ENCODE measurements around the gene GRID1. TPM values are rescaled to one million over a fixed set of nuclear protein-coding genes. Genes with fewer than 3 reads are reported as not detected.

GRID1 gene
- total RNA-seq, 1 experiment from 2014 or later = 0.37 TPM

DNA sequence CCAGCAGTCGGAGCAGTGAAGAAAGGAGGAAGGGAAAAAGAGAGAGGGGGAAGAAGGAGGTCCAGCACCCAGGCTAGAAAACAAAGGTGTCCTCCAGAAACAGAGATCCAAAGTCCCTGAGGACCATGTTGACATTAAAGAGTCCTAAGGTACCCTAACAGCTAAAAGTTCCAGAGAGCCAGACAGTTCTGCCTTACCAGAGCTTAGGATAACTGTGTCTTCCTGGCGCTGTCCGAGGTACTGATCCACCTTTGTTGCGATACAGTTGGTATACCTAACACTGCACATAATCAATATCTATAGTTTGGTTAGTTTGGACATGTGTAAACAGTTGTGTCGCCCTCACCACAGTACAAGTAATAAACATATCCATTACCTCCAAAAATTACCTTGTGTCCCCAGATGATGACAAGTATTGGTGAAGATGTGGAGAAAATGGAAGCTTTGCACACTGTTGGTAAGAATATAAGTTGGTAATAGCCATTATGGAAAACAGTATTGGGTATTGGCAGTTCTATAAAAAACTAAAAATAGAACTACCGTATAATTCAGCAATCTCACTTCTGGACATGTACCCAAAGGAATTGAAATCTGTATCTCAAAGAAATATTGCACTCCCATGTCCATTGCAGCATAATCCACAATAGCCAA is 59.8 kb downstream of the GRID1 start (continued):
- TF ChIP-seq, protein P1, sequence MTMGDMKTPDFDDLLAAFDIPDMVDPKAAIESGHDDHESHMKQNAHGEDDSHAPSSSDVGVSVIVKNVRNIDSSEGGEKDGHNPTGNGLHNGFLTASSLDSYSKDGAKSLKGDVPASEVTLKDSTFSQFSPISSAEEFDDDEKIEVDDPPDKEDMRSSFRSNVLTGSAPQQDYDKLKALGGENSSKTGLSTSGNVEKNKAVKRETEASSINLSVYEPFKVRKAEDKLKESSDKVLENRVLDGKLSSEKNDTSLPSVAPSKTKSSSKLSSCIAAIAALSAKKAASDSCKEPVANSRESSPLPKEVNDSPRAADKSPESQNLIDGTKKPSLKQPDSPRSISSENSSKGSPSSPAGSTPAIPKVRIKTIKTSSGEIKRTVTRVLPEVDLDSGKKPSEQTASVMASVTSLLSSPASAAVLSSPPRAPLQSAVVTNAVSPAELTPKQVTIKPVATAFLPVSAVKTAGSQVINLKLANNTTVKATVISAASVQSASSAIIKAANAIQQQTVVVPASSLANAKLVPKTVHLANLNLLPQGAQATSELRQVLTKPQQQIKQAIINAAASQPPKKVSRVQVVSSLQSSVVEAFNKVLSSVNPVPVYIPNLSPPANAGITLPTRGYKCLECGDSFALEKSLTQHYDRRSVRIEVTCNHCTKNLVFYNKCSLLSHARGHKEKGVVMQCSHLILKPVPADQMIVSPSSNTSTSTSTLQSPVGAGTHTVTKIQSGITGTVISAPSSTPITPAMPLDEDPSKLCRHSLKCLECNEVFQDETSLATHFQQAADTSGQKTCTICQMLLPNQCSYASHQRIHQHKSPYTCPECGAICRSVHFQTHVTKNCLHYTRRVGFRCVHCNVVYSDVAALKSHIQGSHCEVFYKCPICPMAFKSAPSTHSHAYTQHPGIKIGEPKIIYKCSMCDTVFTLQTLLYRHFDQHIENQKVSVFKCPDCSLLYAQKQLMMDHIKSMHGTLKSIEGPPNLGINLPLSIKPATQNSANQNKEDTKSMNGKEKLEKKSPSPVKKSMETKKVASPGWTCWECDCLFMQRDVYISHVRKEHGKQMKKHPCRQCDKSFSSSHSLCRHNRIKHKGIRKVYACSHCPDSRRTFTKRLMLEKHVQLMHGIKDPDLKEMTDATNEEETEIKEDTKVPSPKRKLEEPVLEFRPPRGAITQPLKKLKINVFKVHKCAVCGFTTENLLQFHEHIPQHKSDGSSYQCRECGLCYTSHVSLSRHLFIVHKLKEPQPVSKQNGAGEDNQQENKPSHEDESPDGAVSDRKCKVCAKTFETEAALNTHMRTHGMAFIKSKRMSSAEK (CRISPR knock-in tag; IDR thresholded peaks at IDR 0.05; ENCODE audit: borderline replicate concordance) = no peak
- TF ChIP-seq, protein P2, sequence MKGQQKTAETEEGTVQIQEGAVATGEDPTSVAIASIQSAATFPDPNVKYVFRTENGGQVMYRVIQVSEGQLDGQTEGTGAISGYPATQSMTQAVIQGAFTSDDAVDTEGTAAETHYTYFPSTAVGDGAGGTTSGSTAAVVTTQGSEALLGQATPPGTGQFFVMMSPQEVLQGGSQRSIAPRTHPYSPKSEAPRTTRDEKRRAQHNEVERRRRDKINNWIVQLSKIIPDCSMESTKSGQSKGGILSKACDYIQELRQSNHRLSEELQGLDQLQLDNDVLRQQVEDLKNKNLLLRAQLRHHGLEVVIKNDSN (CRISPR knock-in tag; IDR thresholded peaks at IDR 0.05) = 0 out of 2 replicates have a peak, but pooled peaks have one; percentile 32
- TF ChIP-seq GABPB1 (CRISPR knock-in tag; IDR thresholded peaks at IDR 0.05) (no peak), MXD4 (CRISPR knock-in tag; IDR thresholded peaks at IDR 0.05; ENCODE audit: borderline replicate concordance) (no peak), SMAD3 (CRISPR knock-in tag; IDR thresholded peaks at IDR 0.05; ENCODE audit: borderline replicate concordance) (peak; percentile 75; the same call in 1 of the 2 replicates), ZNF317 (CRISPR knock-in tag; IDR thresholded peaks at IDR 0.05; ENCODE audit: borderline replicate concordance, low read depth) (no peak), NR3C1 (CRISPR knock-in tag; conservative IDR thresholded peaks at IDR 0.05; ENCODE audit: low read depth) (no peak)

DNA sequence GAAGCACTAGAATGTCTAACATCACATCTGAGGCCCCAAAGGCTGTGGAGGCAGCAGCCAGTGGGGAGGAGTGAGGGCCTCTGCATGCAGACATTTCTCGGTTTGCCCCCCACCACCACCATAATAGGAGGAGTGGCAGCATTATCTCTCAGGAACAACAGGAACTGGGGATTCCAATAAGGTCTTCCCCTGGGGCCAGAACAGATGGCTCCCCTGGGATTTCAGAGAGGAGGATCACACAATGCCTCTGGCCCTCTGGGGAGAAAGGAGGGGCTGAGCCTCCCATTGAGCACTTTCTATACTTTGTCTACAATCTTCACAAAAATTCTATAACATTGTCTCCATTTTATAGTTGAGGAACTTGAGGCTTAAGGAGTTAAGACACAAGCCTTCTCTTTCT is 61.1 kb downstream of the GRID1 start:
- Mint-ChIP-seq H3K27me3 (ENCODE audit: low read depth) (no peaks in the 10 kb centered on the region), H3K4me3 (no peak overlapping the region), H3K27ac (no peak overlapping the region), H3K9me3 (peaks cover 9% of the 10 kb centered on the region), H3K36me3 (no peaks in the 10 kb centered on the region), H3K4me1 (no peaks in the 10 kb centered on the region)
- TF ChIP-seq RELA (CRISPR knock-in tag; IDR thresholded peaks at IDR 0.05; ENCODE audit: borderline replicate concordance) = no peak
- no peak for TF ChIP-seq EMX1 (CRISPR knock-in tag; IDR thresholded peaks at IDR 0.05)
- TF ChIP-seq, protein P3, sequence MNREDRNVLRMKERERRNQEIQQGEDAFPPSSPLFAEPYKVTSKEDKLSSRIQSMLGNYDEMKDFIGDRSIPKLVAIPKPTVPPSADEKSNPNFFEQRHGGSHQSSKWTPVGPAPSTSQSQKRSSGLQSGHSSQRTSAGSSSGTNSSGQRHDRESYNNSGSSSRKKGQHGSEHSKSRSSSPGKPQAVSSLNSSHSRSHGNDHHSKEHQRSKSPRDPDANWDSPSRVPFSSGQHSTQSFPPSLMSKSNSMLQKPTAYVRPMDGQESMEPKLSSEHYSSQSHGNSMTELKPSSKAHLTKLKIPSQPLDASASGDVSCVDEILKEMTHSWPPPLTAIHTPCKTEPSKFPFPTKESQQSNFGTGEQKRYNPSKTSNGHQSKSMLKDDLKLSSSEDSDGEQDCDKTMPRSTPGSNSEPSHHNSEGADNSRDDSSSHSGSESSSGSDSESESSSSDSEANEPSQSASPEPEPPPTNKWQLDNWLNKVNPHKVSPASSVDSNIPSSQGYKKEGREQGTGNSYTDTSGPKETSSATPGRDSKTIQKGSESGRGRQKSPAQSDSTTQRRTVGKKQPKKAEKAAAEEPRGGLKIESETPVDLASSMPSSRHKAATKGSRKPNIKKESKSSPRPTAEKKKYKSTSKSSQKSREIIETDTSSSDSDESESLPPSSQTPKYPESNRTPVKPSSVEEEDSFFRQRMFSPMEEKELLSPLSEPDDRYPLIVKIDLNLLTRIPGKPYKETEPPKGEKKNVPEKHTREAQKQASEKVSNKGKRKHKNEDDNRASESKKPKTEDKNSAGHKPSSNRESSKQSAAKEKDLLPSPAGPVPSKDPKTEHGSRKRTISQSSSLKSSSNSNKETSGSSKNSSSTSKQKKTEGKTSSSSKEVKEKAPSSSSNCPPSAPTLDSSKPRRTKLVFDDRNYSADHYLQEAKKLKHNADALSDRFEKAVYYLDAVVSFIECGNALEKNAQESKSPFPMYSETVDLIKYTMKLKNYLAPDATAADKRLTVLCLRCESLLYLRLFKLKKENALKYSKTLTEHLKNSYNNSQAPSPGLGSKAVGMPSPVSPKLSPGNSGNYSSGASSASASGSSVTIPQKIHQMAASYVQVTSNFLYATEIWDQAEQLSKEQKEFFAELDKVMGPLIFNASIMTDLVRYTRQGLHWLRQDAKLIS (CRISPR knock-in tag; IDR thresholded peaks at IDR 0.05; ENCODE audit: borderline replicate concordance) = no peak
- TF ChIP-seq ATF1 (CRISPR knock-in tag; IDR thresholded peaks at IDR 0.05) = no peak
- TF ChIP-seq, protein P4, sequence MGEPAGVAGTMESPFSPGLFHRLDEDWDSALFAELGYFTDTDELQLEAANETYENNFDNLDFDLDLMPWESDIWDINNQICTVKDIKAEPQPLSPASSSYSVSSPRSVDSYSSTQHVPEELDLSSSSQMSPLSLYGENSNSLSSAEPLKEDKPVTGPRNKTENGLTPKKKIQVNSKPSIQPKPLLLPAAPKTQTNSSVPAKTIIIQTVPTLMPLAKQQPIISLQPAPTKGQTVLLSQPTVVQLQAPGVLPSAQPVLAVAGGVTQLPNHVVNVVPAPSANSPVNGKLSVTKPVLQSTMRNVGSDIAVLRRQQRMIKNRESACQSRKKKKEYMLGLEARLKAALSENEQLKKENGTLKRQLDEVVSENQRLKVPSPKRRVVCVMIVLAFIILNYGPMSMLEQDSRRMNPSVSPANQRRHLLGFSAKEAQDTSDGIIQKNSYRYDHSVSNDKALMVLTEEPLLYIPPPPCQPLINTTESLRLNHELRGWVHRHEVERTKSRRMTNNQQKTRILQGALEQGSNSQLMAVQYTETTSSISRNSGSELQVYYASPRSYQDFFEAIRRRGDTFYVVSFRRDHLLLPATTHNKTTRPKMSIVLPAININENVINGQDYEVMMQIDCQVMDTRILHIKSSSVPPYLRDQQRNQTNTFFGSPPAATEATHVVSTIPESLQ (CRISPR knock-in tag; IDR thresholded peaks at IDR 0.05) = no peak
- TF ChIP-seq, protein P1 (CRISPR knock-in tag; IDR thresholded peaks at IDR 0.05; ENCODE audit: borderline replicate concordance) = no peak
- TF ChIP-seq, protein P5, sequence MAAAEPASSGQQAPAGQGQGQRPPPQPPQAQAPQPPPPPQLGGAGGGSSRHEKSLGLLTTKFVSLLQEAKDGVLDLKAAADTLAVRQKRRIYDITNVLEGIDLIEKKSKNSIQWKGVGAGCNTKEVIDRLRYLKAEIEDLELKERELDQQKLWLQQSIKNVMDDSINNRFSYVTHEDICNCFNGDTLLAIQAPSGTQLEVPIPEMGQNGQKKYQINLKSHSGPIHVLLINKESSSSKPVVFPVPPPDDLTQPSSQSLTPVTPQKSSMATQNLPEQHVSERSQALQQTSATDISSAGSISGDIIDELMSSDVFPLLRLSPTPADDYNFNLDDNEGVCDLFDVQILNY (CRISPR knock-in tag; IDR thresholded peaks at IDR 0.05) = no peak
- TF ChIP-seq, protein P6, sequence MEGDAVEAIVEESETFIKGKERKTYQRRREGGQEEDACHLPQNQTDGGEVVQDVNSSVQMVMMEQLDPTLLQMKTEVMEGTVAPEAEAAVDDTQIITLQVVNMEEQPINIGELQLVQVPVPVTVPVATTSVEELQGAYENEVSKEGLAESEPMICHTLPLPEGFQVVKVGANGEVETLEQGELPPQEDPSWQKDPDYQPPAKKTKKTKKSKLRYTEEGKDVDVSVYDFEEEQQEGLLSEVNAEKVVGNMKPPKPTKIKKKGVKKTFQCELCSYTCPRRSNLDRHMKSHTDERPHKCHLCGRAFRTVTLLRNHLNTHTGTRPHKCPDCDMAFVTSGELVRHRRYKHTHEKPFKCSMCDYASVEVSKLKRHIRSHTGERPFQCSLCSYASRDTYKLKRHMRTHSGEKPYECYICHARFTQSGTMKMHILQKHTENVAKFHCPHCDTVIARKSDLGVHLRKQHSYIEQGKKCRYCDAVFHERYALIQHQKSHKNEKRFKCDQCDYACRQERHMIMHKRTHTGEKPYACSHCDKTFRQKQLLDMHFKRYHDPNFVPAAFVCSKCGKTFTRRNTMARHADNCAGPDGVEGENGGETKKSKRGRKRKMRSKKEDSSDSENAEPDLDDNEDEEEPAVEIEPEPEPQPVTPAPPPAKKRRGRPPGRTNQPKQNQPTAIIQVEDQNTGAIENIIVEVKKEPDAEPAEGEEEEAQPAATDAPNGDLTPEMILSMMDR (IDR thresholded peaks at IDR 0.05) = no peak
- no peak for TF ChIP-seq OVOL2 (CRISPR knock-in tag; IDR thresholded peaks at IDR 0.05; ENCODE audit: borderline replicate concordance)
- TF ChIP-seq TEAD4 (CRISPR knock-in tag; IDR thresholded peaks at IDR 0.05) = no peak
- TF ChIP-seq NR2C2 (CRISPR knock-in tag; IDR thresholded peaks at IDR 0.05) = no peak
- CTCF ChIA-PET = interaction anchor here (1.1 to 1.4 kb wide), 4 partner anchors 13 to 127 kb away, joined by 3 to 4 read pairs (median 3); no protein-coding TSS in a partner anchor
- ATAC-seq (no peak), DNase-seq (ENCODE audit: low spot score) (no peak)
- POLR2A ChIA-PET = no interaction called here

Data from WTC11 (cell line).